ENCODE measurements around the gene LYST. TPM values are rescaled to one million over a fixed set of nuclear protein-coding genes. Genes with fewer than 3 reads are reported as not detected.

Gene LYST
- total RNA-seq, 1 experiment from 2014 or later, result 23.9 TPM

GRCh38 chr1:235682216-235682615 is 184.5 kb downstream of the LYST start:
- no peak overlapping the region for H3K4me3 Mint-ChIP-seq (ENCODE audit: unreplicated experiment)
- intact Hi-C loops (cut with micrococcal nuclease), result no loop called here
- no peak overlapping the region for H3K27ac Mint-ChIP-seq (ENCODE audit: low read depth, unreplicated experiment)
- ChIA-PET CTCF (interaction anchor here (0.6 kb wide), 2 partner anchors 67 to 172 kb away, joined by 3 read pairs; no protein-coding TSS in a partner anchor), POLR2A (interaction anchor here (0.5 to 2.1 kb wide), 2 partner anchors 13 to 499 kb away, joined by 6 to 10 read pairs; no protein-coding TSS in a partner anchor)
- peaks cover 22% of the 10 kb centered on the region for H3K36me3 Mint-ChIP-seq (ENCODE audit: insufficient read depth, unreplicated experiment)
- no peaks in the 10 kb centered on the region for H3K4me1 Mint-ChIP-seq (ENCODE audit: insufficient read depth, unreplicated experiment)
- DNase-seq (ENCODE audit: unreplicated experiment), result no peak
- H3K27me3 Mint-ChIP-seq (ENCODE audit: insufficient read depth, unreplicated experiment), result no peaks in the 10 kb centered on the region
- no peak for TF ChIP-seq CTCF (IDR thresholded peaks at IDR 0.05; ENCODE audit: unreplicated experiment)
- no peaks in the 10 kb centered on the region for H3K9me3 Mint-ChIP-seq (ENCODE audit: unreplicated experiment)
- no TSS peak for BruUV-seq (replicated peaks)

- intact Hi-C loops (cut with micrococcal nuclease), result no loop called here
- ChIA-PET POLR2A (interaction anchor here (0.6 to 1.8 kb wide), 6 partner anchors 10 to 1195 kb away, joined by 3 to 7 read pairs (median 4); no protein-coding TSS in a partner anchor), CTCF (interaction anchor here (0.6 to 0.7 kb wide), 2 partner anchors 52 to 61 kb away, joined by 3 read pairs; no protein-coding TSS in a partner anchor)
- peaks cover 33% of the 10 kb centered on the region for H3K36me3 Mint-ChIP-seq (ENCODE audit: insufficient read depth, unreplicated experiment)
- no peak overlapping the region for H3K27ac Mint-ChIP-seq (ENCODE audit: low read depth, unreplicated experiment)
- peaks cover 8% of the 10 kb centered on the region for H3K9me3 Mint-ChIP-seq (ENCODE audit: unreplicated experiment)
- no peak for TF ChIP-seq CTCF (IDR thresholded peaks at IDR 0.05; ENCODE audit: unreplicated experiment)
- no TSS peak for BruUV-seq (replicated peaks)
- no peak overlapping the region for H3K4me3 Mint-ChIP-seq (ENCODE audit: unreplicated experiment)
- no peak for DNase-seq (ENCODE audit: unreplicated experiment)
- H3K27me3 Mint-ChIP-seq (ENCODE audit: insufficient read depth, unreplicated experiment), result no peaks in the 10 kb centered on the region
- H3K4me1 Mint-ChIP-seq (ENCODE audit: insufficient read depth, unreplicated experiment), result peaks cover 6% of the 10 kb centered on the region
Measured at GRCh38 chr1:235679644-235680043, 187.1 kb downstream of the LYST start.

GRCh38 chr1:235679005-235679404 is 187.7 kb downstream of the LYST start:
- Mint-ChIP-seq H3K4me3 (ENCODE audit: unreplicated experiment) (no peak overlapping the region), H3K4me1 (ENCODE audit: insufficient read depth, unreplicated experiment) (peaks cover 6% of the 10 kb centered on the region), H3K27ac (ENCODE audit: low read depth, unreplicated experiment) (no peak overlapping the region), H3K27me3 (ENCODE audit: insufficient read depth, unreplicated experiment) (no peaks in the 10 kb centered on the region), H3K36me3 (ENCODE audit: insufficient read depth, unreplicated experiment) (peaks cover 39% of the 10 kb centered on the region), H3K9me3 (ENCODE audit: unreplicated experiment) (peaks cover 10% of the 10 kb centered on the region)
- ChIA-PET POLR2A (interaction anchor here (0.7 to 1.8 kb wide), 5 partner anchors 16 to 1194 kb away, joined by 3 to 5 read pairs (median 3); no protein-coding TSS in a partner anchor), CTCF (interaction anchor here (0.6 to 1.1 kb wide), 3 partner anchors 52 to 172 kb away, joined by 3 read pairs; no protein-coding TSS in a partner anchor)
- intact Hi-C loops (cut with micrococcal nuclease), result no loop called here
- DNase-seq (ENCODE audit: unreplicated experiment), result no peak
- TF ChIP-seq CTCF (IDR thresholded peaks at IDR 0.05; ENCODE audit: unreplicated experiment), result no peak
- BruUV-seq (replicated peaks), result no TSS peak

GRCh38 chr1:235675152-235675890 is 191.4 kb downstream of the LYST start:
- H3K4me1 Mint-ChIP-seq (ENCODE audit: insufficient read depth, unreplicated experiment), result peaks cover 6% of the 10 kb centered on the region
- ChIA-PET CTCF (interaction anchor here (0.6 to 0.7 kb wide), 2 partner anchors 107 to 579 kb away, joined by 3 to 5 read pairs; no protein-coding TSS in a partner anchor), POLR2A (interaction anchor here (1.1 kb wide), 1 partner anchor 34 kb away, joined by 4 read pairs; no protein-coding TSS in a partner anchor)
- H3K27ac Mint-ChIP-seq (ENCODE audit: low read depth, unreplicated experiment), result peak overlapping the region; percentile 87
- no peak for TF ChIP-seq CTCF (IDR thresholded peaks at IDR 0.05; ENCODE audit: unreplicated experiment)
- peaks cover 46% of the 10 kb centered on the region for H3K9me3 Mint-ChIP-seq (ENCODE audit: unreplicated experiment)
- H3K4me3 Mint-ChIP-seq (ENCODE audit: unreplicated experiment), result no peak overlapping the region
- H3K27me3 Mint-ChIP-seq (ENCODE audit: insufficient read depth, unreplicated experiment), result no peaks in the 10 kb centered on the region
- DNase-seq (ENCODE audit: unreplicated experiment), result peak; percentile 65
- BruUV-seq (replicated peaks), result no TSS peak
- H3K36me3 Mint-ChIP-seq (ENCODE audit: insufficient read depth, unreplicated experiment), result peaks cover 35% of the 10 kb centered on the region
- intact Hi-C loops (cut with micrococcal nuclease), result no loop called here
